Measurements from ENCODE around the gene HIRIP3.

HIRIP3 gene

DNA sequence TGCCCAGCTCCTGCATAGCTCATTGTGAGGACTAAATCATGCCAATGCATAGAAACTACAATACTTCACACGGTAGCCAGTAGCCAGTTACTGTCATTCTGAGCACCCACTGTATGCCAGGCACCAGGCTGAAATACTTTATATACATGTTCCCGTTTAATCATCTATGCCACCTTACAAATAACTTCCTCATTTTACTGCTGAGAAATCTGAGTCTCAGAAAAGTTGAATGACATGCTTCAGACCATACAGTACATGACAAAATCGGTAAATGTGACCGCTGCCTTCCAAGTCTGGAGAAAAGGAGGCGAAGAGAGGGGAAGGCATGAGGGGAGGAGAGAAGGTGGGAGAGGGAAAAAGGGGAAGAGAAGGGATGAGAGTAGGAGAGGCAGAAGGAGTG lies 44.8 kb upstream of the HIRIP3 start:
- H4K20me1 ChIP-seq (ENCODE audit: insufficient read depth, low read length): no peaks in the 10 kb centered on the region
- H3K4me1 ChIP-seq (ENCODE audit: low read length): no peaks in the 10 kb centered on the region
- H3K9ac ChIP-seq (ENCODE audit: low read length): no peak overlapping the region
- H3K4me2 ChIP-seq (ENCODE audit: low read depth, low read length): no peak overlapping the region
- TF ChIP-seq EZH2 (optimal IDR thresholded peaks at IDR 0.05; ENCODE audit: low read depth, low read length) (no peak), EZH2phosphoT487 (IDR thresholded peaks at IDR 0.05; ENCODE audit: low read length) (no peak)
- TF ChIP-seq, protein P1, sequence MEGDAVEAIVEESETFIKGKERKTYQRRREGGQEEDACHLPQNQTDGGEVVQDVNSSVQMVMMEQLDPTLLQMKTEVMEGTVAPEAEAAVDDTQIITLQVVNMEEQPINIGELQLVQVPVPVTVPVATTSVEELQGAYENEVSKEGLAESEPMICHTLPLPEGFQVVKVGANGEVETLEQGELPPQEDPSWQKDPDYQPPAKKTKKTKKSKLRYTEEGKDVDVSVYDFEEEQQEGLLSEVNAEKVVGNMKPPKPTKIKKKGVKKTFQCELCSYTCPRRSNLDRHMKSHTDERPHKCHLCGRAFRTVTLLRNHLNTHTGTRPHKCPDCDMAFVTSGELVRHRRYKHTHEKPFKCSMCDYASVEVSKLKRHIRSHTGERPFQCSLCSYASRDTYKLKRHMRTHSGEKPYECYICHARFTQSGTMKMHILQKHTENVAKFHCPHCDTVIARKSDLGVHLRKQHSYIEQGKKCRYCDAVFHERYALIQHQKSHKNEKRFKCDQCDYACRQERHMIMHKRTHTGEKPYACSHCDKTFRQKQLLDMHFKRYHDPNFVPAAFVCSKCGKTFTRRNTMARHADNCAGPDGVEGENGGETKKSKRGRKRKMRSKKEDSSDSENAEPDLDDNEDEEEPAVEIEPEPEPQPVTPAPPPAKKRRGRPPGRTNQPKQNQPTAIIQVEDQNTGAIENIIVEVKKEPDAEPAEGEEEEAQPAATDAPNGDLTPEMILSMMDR (IDR thresholded peaks at IDR 0.05; ENCODE audit: low read length): no peak
- H3F3A ChIP-seq (ENCODE audit: insufficient read depth, low read length): no peaks in the 10 kb centered on the region
- H3K4me3 ChIP-seq (ENCODE audit: low read length): no peak overlapping the region
- H3K9me2 ChIP-seq (replicated peaks; ENCODE audit: insufficient read depth, low read length): no peaks in the 10 kb centered on the region
- H3K27me3 ChIP-seq (replicated peaks; ENCODE audit: insufficient read depth, low read length): no peaks in the 10 kb centered on the region
- H2AFZ ChIP-seq (ENCODE audit: low read length): no peak overlapping the region
- H3K27ac ChIP-seq (ENCODE audit: low read length): no peak overlapping the region
- no peaks in the 10 kb centered on the region for H3K79me2 ChIP-seq (ENCODE audit: low read length)
- DNase-seq: no peak
- H3K36me3 ChIP-seq (replicated peaks; ENCODE audit: insufficient read depth, low read length): no peaks in the 10 kb centered on the region
- H3K9me3 ChIP-seq (replicated peaks; ENCODE audit: insufficient read depth, low read length): no peaks in the 10 kb centered on the region

DNA sequence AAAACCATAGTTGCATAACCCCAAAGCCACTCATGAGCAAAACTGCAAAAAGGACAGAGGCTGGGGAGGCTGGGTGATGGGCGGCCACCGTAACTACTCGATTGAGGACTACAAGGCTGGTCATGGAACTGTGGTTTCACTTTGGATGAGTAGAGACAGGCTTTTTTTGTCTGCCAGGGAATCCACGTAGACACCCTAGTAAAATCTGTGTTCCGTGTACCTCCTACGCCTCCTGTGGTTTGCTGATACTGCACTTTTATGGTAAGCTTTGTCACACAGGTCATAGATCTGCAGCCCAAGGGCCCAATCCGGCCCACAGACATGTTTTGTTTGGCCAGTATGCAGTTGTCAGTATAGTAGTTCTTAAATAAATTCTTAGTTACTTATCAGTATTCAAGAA lies 37.9 kb upstream of the HIRIP3 start:
- Histone ChIP-seq H3K4me3 (ENCODE audit: low read length) (no peak overlapping the region), H3K4me1 (ENCODE audit: low read length) (no peaks in the 10 kb centered on the region), H3K27me3 (replicated peaks; ENCODE audit: insufficient read depth, low read length) (peaks cover 44% of the 10 kb centered on the region), H3K27ac (ENCODE audit: low read length) (no peak overlapping the region), H3K36me3 (replicated peaks; ENCODE audit: insufficient read depth, low read length) (no peaks in the 10 kb centered on the region), H2AFZ (ENCODE audit: low read length) (no peak overlapping the region), H3K79me2 (ENCODE audit: low read length) (no peaks in the 10 kb centered on the region), H3F3A (ENCODE audit: insufficient read depth, low read length) (no peaks in the 10 kb centered on the region), H3K9me2 (replicated peaks; ENCODE audit: insufficient read depth, low read length) (no peaks in the 10 kb centered on the region), H3K9me3 (replicated peaks; ENCODE audit: insufficient read depth, low read length) (no peaks in the 10 kb centered on the region), H3K9ac (ENCODE audit: low read length) (no peak overlapping the region), H4K20me1 (ENCODE audit: insufficient read depth, low read length) (no peaks in the 10 kb centered on the region), H3K4me2 (ENCODE audit: low read depth, low read length) (no peak overlapping the region)
- no peak for DNase-seq
- no peak for TF ChIP-seq EZH2phosphoT487 (IDR thresholded peaks at IDR 0.05; ENCODE audit: low read length)
- TF ChIP-seq, protein P1 (IDR thresholded peaks at IDR 0.05; ENCODE audit: low read length): no peak
- TF ChIP-seq EZH2 (optimal IDR thresholded peaks at IDR 0.05; ENCODE audit: low read depth, low read length): no peak

DNA sequence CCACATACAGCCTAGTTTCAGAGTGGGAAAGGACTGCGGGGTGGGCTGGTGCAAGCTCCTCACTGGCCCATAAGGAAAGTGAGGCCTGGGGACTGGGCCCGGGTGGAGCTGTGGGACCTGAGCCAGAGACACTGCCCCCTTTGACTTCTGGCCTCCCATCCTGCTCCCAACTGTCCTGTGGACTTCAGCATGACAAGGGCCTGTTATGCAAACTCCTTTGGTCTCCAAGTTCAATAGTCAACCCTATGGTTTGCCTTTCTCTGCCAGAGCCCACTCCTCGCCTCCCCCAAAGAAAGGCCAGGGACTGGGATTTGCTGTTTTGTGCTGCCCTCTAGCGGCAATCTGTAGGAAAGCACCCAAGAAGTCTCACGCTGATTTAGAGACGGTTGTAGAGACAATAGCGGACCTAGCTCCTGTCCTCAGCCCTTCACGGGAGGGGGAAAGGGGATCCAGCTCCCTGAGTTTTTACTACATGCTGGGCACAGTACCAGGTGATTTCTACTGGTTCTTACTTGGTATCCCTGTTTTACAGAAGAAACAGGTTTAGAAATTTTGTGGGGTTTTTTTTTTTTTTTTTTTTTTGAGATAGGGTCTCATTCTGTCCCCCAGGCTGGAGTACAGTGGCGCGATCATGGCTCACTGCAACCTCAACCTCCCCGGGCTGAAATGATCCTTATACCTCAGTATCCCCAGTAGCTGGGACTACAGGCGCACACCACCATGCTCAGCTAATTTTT lies 36.8 kb upstream of the HIRIP3 start:
- Histone ChIP-seq H3K4me3 (ENCODE audit: low read length) (no peak overlapping the region), H3K36me3 (replicated peaks; ENCODE audit: insufficient read depth, low read length) (no peaks in the 10 kb centered on the region), H3K27me3 (replicated peaks; ENCODE audit: insufficient read depth, low read length) (peaks cover 54% of the 10 kb centered on the region), H3K27ac (ENCODE audit: low read length) (no peak overlapping the region), H4K20me1 (ENCODE audit: insufficient read depth, low read length) (no peaks in the 10 kb centered on the region), H3K9me2 (replicated peaks; ENCODE audit: insufficient read depth, low read length) (no peaks in the 10 kb centered on the region), H2AFZ (ENCODE audit: low read length) (no peak overlapping the region), H3K4me1 (ENCODE audit: low read length) (no peaks in the 10 kb centered on the region), H3K9me3 (replicated peaks; ENCODE audit: insufficient read depth, low read length) (no peaks in the 10 kb centered on the region), H3K9ac (ENCODE audit: low read length) (no peak overlapping the region), H3F3A (ENCODE audit: insufficient read depth, low read length) (no peaks in the 10 kb centered on the region), H3K79me2 (ENCODE audit: low read length) (no peaks in the 10 kb centered on the region), H3K4me2 (ENCODE audit: low read depth, low read length) (no peak overlapping the region)
- DNase-seq: peak; percentile 69
- no peak for TF ChIP-seq EZH2phosphoT487 (IDR thresholded peaks at IDR 0.05; ENCODE audit: low read length)
- TF ChIP-seq, protein P1 (IDR thresholded peaks at IDR 0.05; ENCODE audit: low read length): peak; percentile 87
- no peak for TF ChIP-seq EZH2 (optimal IDR thresholded peaks at IDR 0.05; ENCODE audit: low read depth, low read length)
